Pons (tissue), 1 donor: ENCODE measurements around the gene SORBS1.

Source experiments
- DNase-seq: peaks from one replicate; pipeline ENCODE4 v3.0.0-alpha.2; 2016; ENCODE audit warnings: low spot score

Gene SORBS1

GRCh38 chr10:95513941-95514392 is 47.2 kb downstream of the SORBS1 start:
- DNase-seq: peak; percentile 87

GRCh38 chr10:95513008-95513589 is 48.1 kb downstream of the SORBS1 start:
- no peak for DNase-seq

GRCh38 chr10:95511314-95511713 is 49.9 kb downstream of the SORBS1 start:
- DNase-seq: no peak

GRCh38 chr10:95509251-95509650 is 51.9 kb downstream of the SORBS1 start:
- peak; percentile 42 for DNase-seq

- no peak for DNase-seq
Measured at GRCh38 chr10:95508730-95509129, 52.4 kb downstream of the SORBS1 start.

- DNase-seq: no peak
Measured at GRCh38 chr10:95506056-95506737, 55.0 kb downstream of the SORBS1 start.

GRCh38 chr10:95505641-95506040 is 55.5 kb downstream of the SORBS1 start:
- DNase-seq: no peak

GRCh38 chr10:95505084-95505610 is 56.0 kb downstream of the SORBS1 start:
- no peak for DNase-seq

GRCh38 chr10:95504246-95504691 is 56.9 kb downstream of the SORBS1 start:
- no peak for DNase-seq

GRCh38 chr10:95503526-95503925 is 57.6 kb downstream of the SORBS1 start:
- no peak for DNase-seq

- no peak for DNase-seq
Measured at GRCh38 chr10:95503001-95503400, 58.2 kb downstream of the SORBS1 start.

- no peak for DNase-seq
Measured at GRCh38 chr10:95502377-95502776, 58.8 kb downstream of the SORBS1 start.

- no peak for DNase-seq
Measured at GRCh38 chr10:95501203-95502094, 59.7 kb downstream of the SORBS1 start.

- DNase-seq: no peak
Measured at GRCh38 chr10:95500649-95501048, 60.5 kb downstream of the SORBS1 start.

- no peak for DNase-seq
Measured at GRCh38 chr10:95500097-95500496, 61.1 kb downstream of the SORBS1 start.

GRCh38 chr10:95499482-95499989 is 61.6 kb downstream of the SORBS1 start:
- no peak for DNase-seq

GRCh38 chr10:95496951-95497350 is 64.2 kb downstream of the SORBS1 start:
- no peak for DNase-seq

GRCh38 chr10:95496246-95496911 is 64.8 kb downstream of the SORBS1 start:
- no peak for DNase-seq

GRCh38 chr10:95493862-95494261 is 67.3 kb downstream of the SORBS1 start:
- DNase-seq: no peak

- no peak for DNase-seq
Measured at GRCh38 chr10:95487994-95488393, 73.2 kb downstream of the SORBS1 start.

GRCh38 chr10:95485056-95485844 is 75.9 kb downstream of the SORBS1 start:
- DNase-seq: no peak
